HG03521 (cell line): ENCODE data around the gene HDAC9.
A peak's percentile ranks its signal among the peaks of the same experiment; 100 is the strongest.

ENCODE experiments used
- ATAC-seq: cut with Tn5 transposase; IDR thresholded peaks from one replicate; pipeline ENCODE4 v1.9.1; 2021; ENCODE audit warnings: mild to moderate bottlenecking, moderate library complexity; ENCODE audit not compliant: unreplicated experiment

HDAC9 gene

GRCh38 chr7:18552943-18553604 lies 57.5 kb downstream of the HDAC9 start:
- no peak for ATAC-seq

- ATAC-seq = no peak
Measured at GRCh38 chr7:18553605-18554003, 58.1 kb downstream of the HDAC9 start.

GRCh38 chr7:18555120-18555519 lies 59.6 kb downstream of the HDAC9 start:
- ATAC-seq = no peak

GRCh38 chr7:18555968-18556367 lies 60.4 kb downstream of the HDAC9 start:
- no peak for ATAC-seq

GRCh38 chr7:18558503-18558902 lies 63.0 kb downstream of the HDAC9 start:
- no peak for ATAC-seq

- no peak for ATAC-seq
Measured at GRCh38 chr7:18558910-18559309, 63.4 kb downstream of the HDAC9 start.

- ATAC-seq = no peak
Measured at GRCh38 chr7:18559756-18560155, 64.2 kb downstream of the HDAC9 start.

GRCh38 chr7:18564779-18565178 lies 69.2 kb downstream of the HDAC9 start:
- no peak for ATAC-seq

GRCh38 chr7:18565337-18565736 lies 69.8 kb downstream of the HDAC9 start:
- ATAC-seq = no peak

- no peak for ATAC-seq
Measured at GRCh38 chr7:18566205-18566604, 70.7 kb downstream of the HDAC9 start.

GRCh38 chr7:18566829-18567228 lies 71.3 kb downstream of the HDAC9 start:
- peak; percentile 88 for ATAC-seq

GRCh38 chr7:18570441-18570840 lies 74.9 kb downstream of the HDAC9 start:
- ATAC-seq = no peak

GRCh38 chr7:18570890-18571478 lies 75.4 kb downstream of the HDAC9 start:
- no peak for ATAC-seq

- no peak for ATAC-seq
Measured at GRCh38 chr7:18572154-18572553, 76.6 kb downstream of the HDAC9 start.

- ATAC-seq = no peak
Measured at GRCh38 chr7:18572885-18573284, 77.3 kb downstream of the HDAC9 start.

GRCh38 chr7:18573410-18574234 lies 78.1 kb downstream of the HDAC9 start:
- no peak for ATAC-seq

- ATAC-seq = no peak
Measured at GRCh38 chr7:18574235-18574540, 78.6 kb downstream of the HDAC9 start.

- no peak for ATAC-seq
Measured at GRCh38 chr7:18574676-18575075, 79.1 kb downstream of the HDAC9 start.

GRCh38 chr7:18575622-18576572 lies 80.3 kb downstream of the HDAC9 start:
- ATAC-seq = no peak

- ATAC-seq = no peak
Measured at GRCh38 chr7:18577096-18577771, 81.7 kb downstream of the HDAC9 start.

- no peak for ATAC-seq
Measured at GRCh38 chr7:18579698-18580097, 84.1 kb downstream of the HDAC9 start.
